ENCODE data around the gene GPR31.
"Not testable (repeated sequence)": the region's sequence is repeated elsewhere in the genome, so short reads cannot be mapped to it uniquely, and the experiment has no call there.

The GPR31 gene, protein sequence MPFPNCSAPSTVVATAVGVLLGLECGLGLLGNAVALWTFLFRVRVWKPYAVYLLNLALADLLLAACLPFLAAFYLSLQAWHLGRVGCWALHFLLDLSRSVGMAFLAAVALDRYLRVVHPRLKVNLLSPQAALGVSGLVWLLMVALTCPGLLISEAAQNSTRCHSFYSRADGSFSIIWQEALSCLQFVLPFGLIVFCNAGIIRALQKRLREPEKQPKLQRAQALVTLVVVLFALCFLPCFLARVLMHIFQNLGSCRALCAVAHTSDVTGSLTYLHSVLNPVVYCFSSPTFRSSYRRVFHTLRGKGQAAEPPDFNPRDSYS

DNA sequence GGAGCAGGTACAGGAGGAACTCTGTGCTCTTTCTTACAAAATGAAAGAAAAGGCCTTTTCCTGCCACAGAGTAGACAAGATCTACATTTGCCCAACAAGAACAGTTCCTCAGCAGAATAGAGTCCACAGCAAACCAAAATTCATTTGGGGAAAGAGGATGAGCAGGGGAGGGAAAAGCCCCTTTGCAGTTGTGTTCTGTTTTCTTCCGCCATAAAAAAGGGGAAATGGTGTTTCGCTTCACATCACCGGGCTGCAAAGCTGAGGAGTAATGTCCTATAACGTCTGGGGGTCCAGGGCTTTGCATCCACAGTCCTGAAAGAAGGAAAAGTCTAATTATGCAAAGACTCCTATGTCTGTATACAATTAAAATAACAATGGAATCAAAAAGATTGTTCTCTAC lies at the start of gene GPR31:
GPR31 (minus strand) TSS at position 118 of the 400 bp plus-strand sequence. CDS start 149 bp downstream, outside the sequence.
- FAIRE-seq: no peak

DNA sequence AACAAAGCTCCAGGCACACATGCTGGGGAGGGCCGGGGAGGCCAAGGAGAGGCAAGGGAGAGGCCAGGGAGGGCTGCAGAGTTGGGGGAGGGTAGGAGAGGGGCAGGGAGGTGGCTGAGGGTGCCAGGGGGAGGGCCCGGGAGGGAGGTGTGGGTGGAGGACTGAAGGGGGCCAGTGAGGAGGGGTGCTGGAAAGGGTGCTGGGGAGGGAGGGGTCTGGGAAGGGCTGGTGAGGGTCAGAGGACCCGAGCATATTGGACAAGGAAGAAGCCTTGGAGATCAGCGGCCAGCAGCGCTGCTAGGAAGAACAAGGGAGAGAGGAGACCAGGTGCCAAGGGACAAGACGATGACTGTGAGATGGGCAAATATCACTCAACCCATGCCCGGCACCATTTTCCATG lies 49.7 kb upstream of the GPR31 start:
- no peak for FAIRE-seq

DNA sequence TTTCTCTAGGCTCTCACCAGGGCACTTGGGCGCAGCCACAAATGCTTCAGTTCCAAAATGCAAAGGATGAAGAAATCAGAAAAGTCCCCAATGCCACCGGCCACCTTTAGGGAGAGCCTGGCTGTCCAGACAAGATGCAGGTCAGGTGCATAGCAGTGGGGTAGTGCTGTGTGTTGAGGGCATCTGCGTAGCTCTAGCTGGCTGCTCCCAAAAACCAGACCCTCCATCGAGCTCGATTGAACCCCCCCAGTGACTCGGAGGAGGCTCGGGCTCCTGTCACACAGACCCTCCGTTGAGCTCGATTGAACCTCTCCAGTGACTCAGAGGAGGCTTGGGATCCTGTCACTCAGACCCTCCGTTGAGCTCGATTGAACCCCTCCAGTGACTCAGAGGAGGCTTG lies 47.5 kb upstream of the GPR31 start:
- FAIRE-seq: not testable (repeated sequence)

DNA sequence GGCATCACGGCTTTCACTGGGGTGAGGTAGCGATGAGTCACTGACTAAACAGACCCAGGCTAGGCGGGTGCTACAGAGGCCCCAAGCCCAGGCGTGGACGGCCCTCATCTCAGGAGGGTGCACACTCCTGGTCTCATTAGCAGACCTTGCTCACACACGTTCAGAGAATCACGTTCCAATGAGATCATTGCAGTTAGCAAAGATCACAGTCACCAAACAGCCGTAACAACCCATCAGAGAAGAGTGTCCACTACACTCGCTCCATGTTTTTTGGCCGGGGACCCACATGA lies 46.2 kb upstream of the GPR31 start:
- not testable (repeated sequence) for FAIRE-seq

DNA sequence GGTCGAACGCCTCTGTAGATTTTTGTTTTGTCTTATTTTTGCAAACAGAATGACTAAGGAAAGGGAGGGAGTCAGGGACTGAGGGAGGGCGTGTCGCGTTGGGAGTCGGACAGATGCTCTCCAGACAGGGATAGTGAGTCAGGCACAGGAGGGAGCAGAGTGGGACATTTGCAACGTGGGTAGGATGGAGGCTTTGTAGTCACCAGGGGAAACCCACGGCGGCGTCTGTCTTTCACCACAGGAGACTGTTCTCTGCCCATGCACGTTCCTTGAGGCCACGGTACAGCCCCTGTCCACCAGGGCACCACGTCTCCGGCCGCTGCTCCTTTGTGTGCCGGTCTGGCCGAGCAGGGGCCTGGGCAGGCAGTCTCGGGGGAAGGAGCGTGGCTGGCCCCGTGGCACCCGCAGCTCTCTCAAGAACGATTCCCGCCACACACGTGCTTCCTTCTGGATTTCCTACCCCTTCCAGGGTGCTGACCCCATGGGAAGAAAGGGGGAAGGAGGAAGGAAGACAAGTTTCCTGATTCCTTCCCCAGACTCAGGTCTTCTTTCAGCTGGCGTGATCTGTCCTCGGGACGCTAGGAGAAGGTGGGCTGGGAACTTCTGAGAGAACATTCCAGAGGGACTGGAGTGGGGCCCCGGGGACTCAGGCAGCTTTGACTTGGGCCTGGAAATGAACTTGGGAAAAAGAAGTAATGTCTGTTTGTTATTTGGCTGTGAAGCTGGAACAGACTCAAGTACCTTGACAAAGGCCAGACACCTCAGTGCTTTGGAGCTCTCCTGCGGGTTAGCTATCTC lies 45.7 kb upstream of the GPR31 start:
- peak; percentile 72 for FAIRE-seq

DNA sequence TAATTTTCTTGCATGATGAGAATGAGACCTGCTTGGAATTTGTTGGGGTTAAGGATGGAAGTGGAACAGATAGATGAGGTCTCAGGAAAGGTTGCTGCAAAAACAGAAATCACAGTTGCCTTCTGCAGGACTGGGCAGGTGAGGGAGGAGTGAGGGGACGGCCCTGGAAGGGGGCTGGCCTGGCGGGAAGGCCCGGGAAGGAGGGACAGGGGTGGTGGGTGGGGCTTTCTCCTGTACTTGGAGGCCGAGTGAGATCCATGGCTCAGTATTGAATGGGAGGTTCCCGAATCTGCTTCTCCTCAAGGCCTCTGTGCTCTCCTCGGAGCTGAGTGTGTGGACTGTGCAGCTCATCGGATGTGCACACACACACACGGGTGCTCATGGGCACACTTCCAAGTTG lies 44.8 kb upstream of the GPR31 start:
- FAIRE-seq: not testable (repeated sequence)

DNA sequence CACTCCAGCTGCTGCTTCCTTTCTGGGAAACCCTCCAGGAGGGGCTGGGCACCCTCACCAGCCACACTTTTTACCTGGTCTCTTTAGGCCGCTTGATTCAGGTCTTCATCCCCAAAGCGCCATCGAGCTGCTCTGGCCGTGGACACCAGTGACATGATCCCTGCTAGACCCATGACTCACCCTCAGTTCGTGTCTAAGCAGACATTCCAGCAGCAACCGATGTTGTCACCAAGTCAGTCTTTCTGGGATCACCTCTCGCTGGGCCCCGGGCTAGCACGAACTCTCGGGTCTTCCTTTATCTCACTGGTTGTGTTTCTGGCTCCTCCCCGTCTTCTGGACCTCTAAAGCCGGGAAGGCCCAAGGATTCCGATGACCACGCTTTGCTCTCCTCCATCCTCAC lies 43.0 kb upstream of the GPR31 start:
- FAIRE-seq: no peak

DNA sequence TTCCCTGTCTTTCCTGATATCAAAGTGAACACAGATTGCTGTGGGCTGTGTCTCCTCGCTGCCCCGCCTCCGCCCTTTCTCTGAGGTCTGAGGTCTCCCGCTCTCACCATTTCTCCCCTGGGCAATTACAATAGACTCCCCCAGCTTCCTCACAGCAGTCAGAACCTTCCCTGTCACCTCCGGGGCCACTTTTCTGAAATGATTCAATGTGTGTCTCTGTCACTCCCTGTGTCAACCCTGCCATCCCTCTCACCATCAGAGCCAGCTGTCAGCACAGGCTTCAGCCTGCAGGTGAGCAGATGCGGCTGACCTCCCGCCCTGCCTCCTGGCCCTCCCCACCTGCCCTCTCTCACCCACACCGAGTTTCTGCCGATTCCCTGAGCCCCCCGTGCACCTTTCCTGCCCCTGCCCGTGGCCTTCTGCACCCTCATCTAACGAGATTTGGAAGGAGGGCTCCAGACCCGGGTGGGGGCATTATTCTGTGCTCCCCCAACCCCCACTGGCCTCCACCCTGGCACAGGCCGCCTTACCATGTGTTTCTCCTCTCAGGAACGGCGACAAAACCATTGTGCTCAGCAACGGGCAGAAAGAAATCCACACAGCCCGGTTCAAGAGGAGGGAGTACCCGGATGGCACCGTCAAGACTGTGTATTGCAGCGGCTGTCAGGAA lies 38.3 kb upstream of the GPR31 start:
- FAIRE-seq: not testable (repeated sequence)

DNA sequence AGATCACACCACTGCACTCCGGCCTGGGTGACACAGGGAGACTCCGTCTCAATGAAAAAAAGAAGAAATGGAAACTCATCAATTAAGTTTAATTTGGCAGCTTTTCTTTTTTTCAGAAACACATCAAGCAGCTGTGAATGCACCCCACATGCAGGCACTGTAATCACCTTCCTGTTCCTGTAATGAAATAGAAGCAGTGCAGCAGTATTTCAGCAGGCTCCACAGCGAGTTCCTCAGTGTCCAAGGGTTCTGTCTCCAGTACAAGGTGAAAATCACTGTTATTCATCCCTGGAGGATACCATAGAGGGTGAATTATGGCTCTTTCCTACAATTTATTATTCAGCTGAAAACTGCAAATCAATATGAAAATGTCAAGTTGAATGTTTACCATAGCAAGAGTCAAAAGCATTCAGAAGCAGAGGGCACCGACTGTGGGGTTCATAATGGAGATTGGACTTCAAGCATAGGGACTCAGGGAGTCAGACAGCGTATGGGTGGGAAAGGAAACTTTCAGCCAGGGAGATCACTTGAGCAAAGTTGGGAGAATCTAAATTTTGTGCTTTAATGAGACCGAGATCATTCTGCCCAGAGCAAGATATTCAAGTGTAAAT lies 35.8 kb upstream of the GPR31 start:
- FAIRE-seq: not testable (repeated sequence)

DNA sequence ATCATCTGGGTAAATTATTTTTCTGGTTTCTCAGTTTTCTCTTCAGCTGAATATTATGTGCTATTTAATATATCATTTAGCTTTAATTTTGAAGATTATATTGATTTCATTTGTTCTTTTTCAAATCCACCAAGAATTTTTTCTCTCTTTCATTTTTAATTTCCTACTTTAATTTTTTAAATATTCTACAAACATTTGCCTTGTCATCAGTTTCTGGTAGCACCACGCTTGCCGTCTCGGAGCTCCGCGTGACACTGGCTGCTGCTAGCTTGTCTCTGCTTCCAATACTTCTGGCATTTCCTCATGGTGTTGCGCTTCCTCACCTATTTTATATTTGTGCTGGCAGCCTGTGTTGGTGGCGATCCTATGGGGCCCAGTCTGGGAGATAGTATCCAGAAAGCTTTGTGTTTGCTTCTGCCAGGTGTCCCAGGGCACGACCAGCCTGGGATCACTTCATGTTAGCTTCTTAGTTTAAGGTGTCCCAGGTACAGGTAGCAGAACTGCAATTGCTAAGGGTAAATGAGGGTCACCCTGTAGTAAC lies 33.3 kb upstream of the GPR31 start:
- not testable (repeated sequence) for FAIRE-seq

DNA sequence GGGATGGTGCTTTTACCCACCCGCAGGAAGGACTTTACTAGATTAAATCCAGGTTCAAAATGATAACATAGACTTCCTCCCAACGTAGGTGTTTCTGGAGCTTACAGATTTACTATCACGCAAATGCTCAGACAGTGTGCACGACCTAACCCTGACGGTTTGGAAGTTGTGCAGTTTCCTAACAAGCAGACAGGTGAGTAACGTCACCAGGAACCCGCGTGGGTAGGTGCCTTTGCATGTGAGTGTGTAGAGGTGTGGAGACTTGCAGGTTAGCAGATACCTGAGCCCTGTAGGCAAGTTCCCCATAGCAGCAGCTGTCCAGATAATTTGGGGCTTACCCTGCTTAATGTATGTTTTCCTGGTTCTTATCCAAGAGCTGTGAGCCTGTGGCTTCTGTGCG lies 29.5 kb upstream of the GPR31 start:
- not testable (repeated sequence) for FAIRE-seq

DNA sequence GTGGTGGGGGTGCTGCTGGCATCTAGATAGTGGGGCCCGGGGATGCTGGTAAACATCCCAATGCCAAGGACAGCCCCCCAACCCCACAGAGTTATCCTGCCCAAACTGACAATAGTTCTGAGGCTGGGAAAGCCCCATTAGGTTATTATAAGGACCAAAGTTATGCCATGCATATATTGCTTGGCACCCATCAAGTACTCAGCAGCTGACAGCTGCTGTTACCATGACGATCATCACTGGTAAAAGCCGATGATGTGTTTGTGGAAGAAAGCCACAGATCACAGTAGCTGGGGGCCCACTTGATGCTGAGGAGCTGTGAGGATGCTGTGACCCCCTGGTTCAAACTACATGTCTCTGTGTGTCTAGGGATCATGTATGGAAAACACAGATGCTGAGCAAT lies 27.3 kb upstream of the GPR31 start:
- FAIRE-seq: not testable (repeated sequence)

DNA sequence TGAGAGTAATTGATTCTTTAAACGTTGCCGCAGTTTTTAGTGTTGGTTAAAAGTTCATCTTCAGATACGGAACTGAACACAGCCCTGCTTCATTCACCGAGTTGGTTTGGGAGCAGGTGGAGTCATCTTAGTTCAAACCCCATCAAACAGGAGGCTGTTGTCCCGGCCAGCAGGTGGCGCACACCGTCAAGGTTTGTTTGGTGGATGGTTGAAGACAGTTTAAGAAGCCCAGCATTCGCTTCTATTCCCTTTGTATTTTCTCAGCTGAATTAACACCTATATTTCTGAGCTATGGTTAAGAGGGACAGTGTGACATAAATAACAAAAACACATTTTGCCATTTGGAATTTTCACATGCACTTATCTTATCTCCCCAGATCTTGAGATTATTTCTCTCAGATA lies 25.1 kb upstream of the GPR31 start:
- FAIRE-seq: peak; percentile 89

DNA sequence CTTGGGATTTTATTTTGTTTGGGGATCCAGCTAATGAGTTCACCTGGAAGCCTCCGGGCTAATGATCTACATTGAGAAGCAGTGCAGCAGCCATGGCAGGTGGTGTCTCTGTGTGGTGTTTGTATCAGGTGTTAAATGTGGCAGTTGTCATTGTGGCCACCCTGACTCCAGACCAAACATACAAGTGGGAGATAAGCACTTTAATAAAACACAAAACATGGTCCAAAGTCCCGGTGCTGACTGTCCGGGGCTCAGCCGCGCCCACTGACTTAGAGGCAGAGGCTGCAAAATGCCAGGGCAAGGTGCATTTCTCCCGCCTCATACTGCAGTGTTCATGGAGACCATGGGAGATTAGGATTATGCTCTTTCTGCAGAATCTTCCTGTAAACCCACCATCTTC lies 23.6 kb upstream of the GPR31 start:
- not testable (repeated sequence) for FAIRE-seq

DNA sequence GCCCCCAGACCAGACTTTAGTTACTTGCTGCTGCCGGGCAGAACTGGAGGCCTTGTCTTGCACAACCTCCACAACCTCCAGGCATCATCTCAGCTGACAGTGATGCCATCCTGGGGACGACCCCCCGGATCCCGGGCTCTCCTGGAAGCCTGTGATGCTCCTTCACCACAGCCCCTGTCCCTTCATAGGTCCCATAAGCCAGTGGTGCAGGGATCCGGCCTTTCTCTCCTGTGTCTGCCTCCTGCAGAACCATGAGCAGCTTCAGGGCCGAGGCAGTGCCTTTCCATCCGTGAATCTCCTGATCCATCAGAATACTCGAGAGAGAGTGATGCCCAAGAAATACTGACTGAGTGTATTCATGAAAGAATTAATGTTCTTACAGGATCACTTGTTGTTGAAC lies 22.3 kb upstream of the GPR31 start:
- FAIRE-seq: not testable (repeated sequence)

DNA sequence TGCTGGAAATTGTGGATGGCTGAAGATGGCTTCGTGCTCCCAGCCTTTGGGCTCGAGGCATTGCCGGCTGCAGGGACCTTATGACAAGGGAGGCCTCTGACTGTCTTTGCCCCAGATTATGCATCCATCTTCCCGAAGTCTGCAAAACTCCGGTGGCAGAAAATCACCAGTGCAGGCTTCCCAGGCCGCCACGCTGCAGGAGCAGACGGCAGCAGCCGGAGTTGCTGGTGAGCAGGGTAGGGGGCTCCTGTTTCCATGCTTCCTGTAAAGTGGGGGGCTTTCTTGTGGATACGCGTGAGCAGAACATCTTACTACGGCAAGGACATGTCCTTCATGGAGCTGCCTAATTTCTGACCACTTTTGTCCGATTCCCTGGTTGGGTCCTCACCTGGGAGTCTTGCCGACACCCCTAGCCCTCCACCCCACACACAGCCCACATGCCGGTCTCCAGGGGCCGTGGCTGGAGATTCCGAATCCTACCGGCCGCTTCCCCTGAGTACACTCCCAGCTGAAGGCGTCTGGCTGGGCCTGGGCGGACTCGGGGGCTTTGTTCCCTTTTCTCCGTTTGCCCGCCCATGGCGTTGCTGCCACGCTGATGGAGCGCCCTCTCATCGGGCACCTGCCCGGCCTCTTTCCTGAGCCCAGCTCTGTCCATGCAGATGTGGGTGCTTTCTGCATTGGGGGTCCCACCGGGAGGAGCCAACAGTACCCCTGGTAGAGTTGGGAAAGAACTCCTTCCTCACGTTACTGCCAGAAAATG lies 21.3 kb upstream of the GPR31 start:
- not testable (repeated sequence) for FAIRE-seq

DNA sequence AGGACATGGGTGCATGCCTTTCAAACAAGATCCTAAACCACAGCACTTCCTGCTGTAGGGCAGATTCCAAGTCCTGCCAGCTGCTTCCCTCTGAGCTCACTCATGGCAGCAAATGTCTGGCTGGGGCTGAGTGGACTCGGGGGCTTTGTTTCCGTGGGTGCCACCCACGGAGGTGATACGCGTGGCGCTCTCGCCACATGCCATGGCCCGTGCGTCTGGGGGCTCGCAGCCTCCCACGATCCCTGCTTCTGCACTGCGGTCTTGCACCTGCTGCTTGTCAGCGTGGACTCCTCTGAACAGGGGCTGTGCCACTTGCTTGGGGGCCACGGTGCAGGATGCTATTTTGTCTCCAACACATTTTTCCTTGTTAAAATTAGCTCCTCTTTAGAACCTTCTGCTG lies 19.5 kb upstream of the GPR31 start:
- not testable (repeated sequence) for FAIRE-seq

DNA sequence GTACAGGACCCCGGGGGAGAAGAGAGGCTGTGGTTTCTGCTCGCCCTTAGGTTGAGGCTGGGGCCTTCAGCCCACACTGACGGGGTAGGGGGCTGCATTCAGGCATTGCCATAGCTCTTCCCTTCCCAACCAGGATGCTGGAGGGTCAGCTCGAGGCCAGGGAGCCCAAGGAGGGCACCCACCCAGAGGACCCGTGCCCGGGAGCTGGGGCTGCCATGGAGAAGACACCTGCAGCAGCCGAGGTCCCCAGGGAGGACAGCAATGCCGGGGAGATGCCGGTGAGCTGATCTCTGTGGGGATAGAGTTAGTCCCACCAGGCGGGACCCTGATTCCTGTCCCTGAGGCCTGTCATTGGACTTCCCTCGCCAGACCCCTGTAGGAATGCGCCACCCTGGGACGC lies 14.2 kb upstream of the GPR31 start:
- not testable (repeated sequence) for FAIRE-seq

DNA sequence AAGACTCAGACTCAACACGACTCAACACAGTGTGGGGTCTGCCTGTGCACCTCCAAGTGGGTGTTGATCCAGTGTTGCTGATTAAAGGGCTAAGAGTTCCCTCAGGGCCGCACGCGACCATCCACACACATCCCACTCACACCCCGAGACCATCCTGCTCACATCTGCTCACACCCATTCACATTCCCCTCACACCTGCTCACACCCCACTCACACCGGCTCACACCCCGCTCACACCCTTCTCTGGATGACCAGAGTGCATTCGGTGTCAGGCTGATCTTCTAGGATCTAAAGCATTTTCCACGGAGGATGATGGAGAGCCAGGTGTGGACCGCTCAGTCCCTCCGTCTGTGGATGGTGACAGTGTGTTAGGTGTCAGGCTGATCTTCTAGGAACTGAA lies 13.5 kb upstream of the GPR31 start:
- not testable (repeated sequence) for FAIRE-seq

DNA sequence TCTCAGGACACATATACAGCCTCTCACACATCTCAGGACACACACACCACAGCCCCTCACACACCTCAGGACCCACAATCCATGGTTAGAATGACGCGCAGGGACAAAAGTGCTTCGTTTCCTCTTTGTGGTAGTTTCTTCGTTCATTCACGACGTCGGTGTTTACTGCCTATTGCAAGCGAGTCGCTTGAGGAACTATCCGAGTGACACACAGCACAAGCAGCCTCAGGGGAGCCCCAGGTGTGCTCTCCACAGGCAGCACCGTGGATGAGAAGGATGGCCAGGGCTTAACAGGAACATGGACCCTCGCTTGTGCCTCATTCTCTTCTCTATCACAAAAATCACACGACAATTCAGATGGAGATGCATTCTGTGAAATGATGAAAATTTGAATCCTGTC lies 12.1 kb upstream of the GPR31 start:
- not testable (repeated sequence) for FAIRE-seq

DNA sequence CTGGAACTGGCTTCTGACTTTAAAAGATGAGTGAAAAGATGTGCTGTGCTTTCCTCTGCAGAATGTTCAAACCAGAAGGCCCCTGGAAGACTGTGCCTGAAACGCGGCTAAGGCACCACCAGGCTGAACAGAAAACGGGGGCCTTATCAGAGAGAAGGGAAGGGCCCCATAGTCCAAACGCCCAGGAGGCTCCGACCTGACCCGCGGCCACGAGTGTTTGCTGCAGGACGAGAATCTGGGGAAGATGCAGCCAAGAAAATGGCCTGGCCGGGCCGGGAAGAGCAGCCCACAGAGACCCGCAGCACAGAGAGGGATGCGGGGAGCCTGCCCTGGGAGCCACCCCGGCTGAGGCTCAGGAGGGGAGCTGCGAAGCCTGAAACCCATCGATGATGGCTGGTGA lies 10.5 kb upstream of the GPR31 start:
- not testable (repeated sequence) for FAIRE-seq

DNA sequence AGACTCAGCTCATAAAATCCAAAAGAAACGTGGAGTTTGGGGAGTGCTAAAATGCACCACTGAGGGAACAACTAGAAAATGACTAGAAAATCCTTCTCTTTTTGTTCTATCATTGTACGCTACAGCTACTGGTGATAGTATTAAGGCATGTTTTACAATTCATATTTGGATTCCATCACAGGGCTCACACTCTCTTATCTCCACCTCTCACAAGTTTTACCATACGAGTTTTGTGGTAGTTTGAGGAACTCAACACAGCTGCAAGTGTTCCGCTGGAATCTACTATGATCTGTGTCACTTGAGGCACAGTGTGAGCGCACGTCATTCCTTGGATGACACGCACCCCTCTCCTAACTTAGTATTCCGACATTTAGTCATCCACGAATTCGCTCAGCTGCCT lies 9.9 kb upstream of the GPR31 start:
- not testable (repeated sequence) for FAIRE-seq
